SK-N-SH treated with all-trans-retinoic acid at 6 μM for 48 hours (cell line): ENCODE measurements around the gene QKI.

Experiments
- ATAC-seq: fragments of 200-7000 bp; cut with Tn5 transposase; 3 replicates; pipeline ENCODE4 v1.9.1; 2020; ENCODE audit warnings: mild to moderate bottlenecking, moderate library complexity
- ARNTL ChIP-seq: fragments of 450-650 bp; formaldehyde crosslinking; IDR thresholded peaks from 2 replicates; pipeline ENCODE4 v1.5.0; 2020; ENCODE audit warnings: low read depth, mild to moderate bottlenecking, moderate library complexity, borderline replicate concordance
- BACH2 ChIP-seq: fragments of 250-450 bp; sonication (Bioruptor Pico); IDR thresholded peaks from 2 replicates; pipeline ENCODE4 v1.9.0; 2021; ENCODE audit warnings: mild to moderate bottlenecking, borderline replicate concordance
- CSDC2 ChIP-seq: fragments of 250-450 bp; sonication (Bioruptor Pico); IDR thresholded peaks from 2 replicates; pipeline ENCODE4 v1.5.0; 2020; ENCODE audit warnings: mild to moderate bottlenecking, moderate library complexity
- CSRNP3 ChIP-seq: fragments of 250-450 bp; sonication (Bioruptor Pico); IDR thresholded peaks from 2 replicates; pipeline ENCODE4 v1.5.1; 2021; ENCODE audit warnings: mild to moderate bottlenecking, moderate library complexity
- ESRRG ChIP-seq: fragments of 250-450 bp; sonication (Bioruptor Pico); IDR thresholded peaks from 2 replicates; pipeline ENCODE4 v1.6.1; 2021; ENCODE audit warnings: mild to moderate bottlenecking
- GLIS3 ChIP-seq: fragments of 250-450 bp; sonication (Bioruptor Pico); IDR thresholded peaks from 2 replicates; pipeline ENCODE4 v1.5.0; 2020; ENCODE audit warnings: mild to moderate bottlenecking, moderate library complexity
- ISL1 ChIP-seq: fragments of 250-450 bp; sonication (Bioruptor Pico); IDR thresholded peaks from 2 replicates; pipeline ENCODE4 v2.1.2; 2022; ENCODE audit warnings: mild to moderate bottlenecking, moderate library complexity
- OSR1 ChIP-seq: fragments of 250-450 bp; sonication (Bioruptor Pico); IDR thresholded peaks from 2 replicates; pipeline ENCODE4 v1.8.0; 2022; ENCODE audit warnings: moderate library complexity, mild to moderate bottlenecking, inconsistent platforms
- PATZ1 ChIP-seq: fragments of 250-450 bp; sonication (Bioruptor Pico); IDR thresholded peaks from 2 replicates; pipeline ENCODE4 v1.8.0; 2020; ENCODE audit warnings: mild to moderate bottlenecking, moderate library complexity, borderline replicate concordance
- POU6F1 ChIP-seq: fragments of 250-450 bp; sonication (Bioruptor Pico); IDR thresholded peaks from 2 replicates; pipeline ENCODE4 v1.8.0; 2021; ENCODE audit warnings: low read depth, mild to moderate bottlenecking, moderate library complexity, borderline replicate concordance
- PPARA ChIP-seq: fragments of 250-450 bp; sonication (Bioruptor Pico); IDR thresholded peaks from 2 replicates; pipeline ENCODE4 v1.5.0; 2020; ENCODE audit warnings: mild to moderate bottlenecking, borderline replicate concordance
- SNAI2 ChIP-seq: fragments of 250-450 bp; sonication (Bioruptor Pico); IDR thresholded peaks from 2 replicates; pipeline ENCODE4 v1.5.0; 2020; ENCODE audit warnings: mild to moderate bottlenecking, moderate library complexity
- TCF4 ChIP-seq: fragments of 250-450 bp; sonication (Bioruptor Pico); IDR thresholded peaks from 2 replicates; pipeline ENCODE4 v1.8.0; 2021; ENCODE audit warnings: mild to moderate bottlenecking, moderate library complexity, borderline replicate concordance
- TOX ChIP-seq: fragments of 250-450 bp; sonication (Bioruptor Pico); IDR thresholded peaks from 2 replicates; pipeline ENCODE4 v1.8.0; 2021; ENCODE audit warnings: mild to moderate bottlenecking, moderate library complexity, borderline replicate concordance
- TSHZ2 ChIP-seq: fragments of 250-450 bp; sonication (Bioruptor Pico); IDR thresholded peaks from 2 replicates; pipeline ENCODE4 v1.5.0; 2020; ENCODE audit warnings: mild to moderate bottlenecking, moderate library complexity
- ZC3H10 ChIP-seq: fragments of 250-450 bp; sonication (Bioruptor Pico); IDR thresholded peaks from 2 replicates; pipeline ENCODE4 v1.5.1; 2021; ENCODE audit warnings: mild to moderate bottlenecking, moderate library complexity
- ZFP3 ChIP-seq: fragments of 250-450 bp; sonication (Bioruptor Pico); IDR thresholded peaks from 2 replicates; pipeline ENCODE4 v1.5.0; 2020; ENCODE audit warnings: mild to moderate bottlenecking, moderate library complexity
- ZFP30 ChIP-seq: fragments of 450-650 bp; formaldehyde crosslinking; IDR thresholded peaks from 2 replicates; pipeline ENCODE4 v1.5.0; 2022; ENCODE audit warnings: mild to moderate bottlenecking, moderate library complexity
- ZNF565 ChIP-seq: fragments of 450-650 bp; formaldehyde crosslinking; conservative IDR thresholded peaks from 2 replicates; pipeline ENCODE4 v1.5.0; 2020; ENCODE audit warnings: low read depth, mild to moderate bottlenecking, moderate library complexity
- ZNF70 ChIP-seq: fragments of 450-650 bp; formaldehyde crosslinking; IDR thresholded peaks from 2 replicates; pipeline ENCODE4 v1.5.0; 2020; ENCODE audit warnings: mild to moderate bottlenecking, moderate library complexity

Gene QKI

GRCh38 chr6:163375361-163375760 lies 39.2 kb upstream of the QKI start:
- ATAC-seq, result no peak
- no peak for TF ChIP-seq ESRRG (CRISPR knock-in tag)
- no peak for TF ChIP-seq CSRNP3 (CRISPR knock-in tag)
- TF ChIP-seq ISL1 (CRISPR knock-in tag), result no peak

- ATAC-seq, result no peak
- TF ChIP-seq ARNTL (CRISPR knock-in tag), result no peak
- no peak for TF ChIP-seq CSRNP3 (CRISPR knock-in tag)
- no peak for TF ChIP-seq TCF4 (CRISPR knock-in tag)
- no peak for TF ChIP-seq ISL1 (CRISPR knock-in tag)
- TF ChIP-seq ZC3H10 (CRISPR knock-in tag), result no peak
- no peak for TF ChIP-seq CSDC2 (CRISPR knock-in tag)
- no peak for TF ChIP-seq ZFP30 (CRISPR knock-in tag)
- TF ChIP-seq ZNF565 (CRISPR knock-in tag), result no peak
- no peak for TF ChIP-seq BACH2
- no peak for TF ChIP-seq OSR1 (CRISPR knock-in tag)
- no peak for TF ChIP-seq ZFP3 (CRISPR knock-in tag)
- TF ChIP-seq PATZ1 (CRISPR knock-in tag), result no peak
- no peak for TF ChIP-seq SNAI2
- no peak for TF ChIP-seq TSHZ2 (CRISPR knock-in tag)
- TF ChIP-seq PPARA (CRISPR knock-in tag), result no peak
- no peak for TF ChIP-seq TOX (CRISPR knock-in tag)
- no peak for TF ChIP-seq ZNF70 (CRISPR knock-in tag)
- no peak for TF ChIP-seq GLIS3 (CRISPR knock-in tag)
- TF ChIP-seq POU6F1 (CRISPR knock-in tag), result no peak
Observed at GRCh38 chr6:163376187-163376586, 38.3 kb upstream of the QKI start.

GRCh38 chr6:163377561-163377960 lies 37.0 kb upstream of the QKI start:
- TF ChIP-seq TSHZ2 (CRISPR knock-in tag) (no peak), BACH2 (no peak), ESRRG (CRISPR knock-in tag) (no peak)
- ATAC-seq, result no peak
